Colonic mucosa (tissue), 4 donors: ENCODE results near the gene TNS3. TPM values are rescaled to one million over a fixed set of nuclear protein-coding genes. Genes with fewer than 3 reads are reported as not detected.

Experiments
- DNase-seq: peaks from one replicate; pipeline ENCODE4 v3.0.0-alpha.2; 2020
- H3K27ac ChIP-seq: fragments of 200-600 bp; one replicate; pipeline ENCODE4 v1.8.0; 2021
- H3K27me3 ChIP-seq: fragments of 200-600 bp; one replicate; pipeline ENCODE4 v1.8.0; 2021
- H3K36me3 ChIP-seq: fragments of 200-600 bp; one replicate; pipeline ENCODE4 v1.8.0; 2021
- H3K4me1 ChIP-seq: fragments of 200-600 bp; one replicate; pipeline ENCODE4 v1.8.0; 2021; ENCODE audit warnings: mild to moderate bottlenecking
- H3K4me3 ChIP-seq: fragments of 200-600 bp; one replicate; pipeline ENCODE4 v1.8.0; 2021
- H3K9ac ChIP-seq, 2 donors: one replicate each; pipeline ENCODE4 v1.7.0; 2013; ENCODE audit warnings: control low read depth in 2 of 2, low read depth in 2 of 2, low read length in 2 of 2
- H3K9me3 ChIP-seq: fragments of 200-600 bp; one replicate; pipeline ENCODE4 v1.8.0; 2021
- intact Hi-C: fragments of 100-400 bp; cut with DNase I; formaldehyde crosslinking; loops from one replicate; pipeline ENCODE4 v1.14.1; 2022
- total RNA-seq, 2 donors: library from RNA; stranded (reverse); fragmentation: NEBNext Ultra II Directional in 1 of 2; extraction: Animal tissue kit (Norgen Biotek cat#: 25700) in 1 of 2; gene quantifications; one replicate each; pipeline ENCODE4 v1.2.1, GENCODE V29; 2021
- TF ChIP-seq, protein P1 (sequence below): fragments of 200-600 bp; IDR thresholded peaks from one replicate; pipeline ENCODE4 v1.8.0; 2022; ENCODE audit warnings: antibody characterized with exemption, mild to moderate bottlenecking
- donor health status: healthy.
- donor health status: DM: no; HTN: no; CAD: no.
- donor health status: DM: no; HTN: no; CAD: no.

TNS3 gene
- total RNA-seq, 2 donors from 2014 or later, result 41.1 to 58.2 TPM

DNA sequence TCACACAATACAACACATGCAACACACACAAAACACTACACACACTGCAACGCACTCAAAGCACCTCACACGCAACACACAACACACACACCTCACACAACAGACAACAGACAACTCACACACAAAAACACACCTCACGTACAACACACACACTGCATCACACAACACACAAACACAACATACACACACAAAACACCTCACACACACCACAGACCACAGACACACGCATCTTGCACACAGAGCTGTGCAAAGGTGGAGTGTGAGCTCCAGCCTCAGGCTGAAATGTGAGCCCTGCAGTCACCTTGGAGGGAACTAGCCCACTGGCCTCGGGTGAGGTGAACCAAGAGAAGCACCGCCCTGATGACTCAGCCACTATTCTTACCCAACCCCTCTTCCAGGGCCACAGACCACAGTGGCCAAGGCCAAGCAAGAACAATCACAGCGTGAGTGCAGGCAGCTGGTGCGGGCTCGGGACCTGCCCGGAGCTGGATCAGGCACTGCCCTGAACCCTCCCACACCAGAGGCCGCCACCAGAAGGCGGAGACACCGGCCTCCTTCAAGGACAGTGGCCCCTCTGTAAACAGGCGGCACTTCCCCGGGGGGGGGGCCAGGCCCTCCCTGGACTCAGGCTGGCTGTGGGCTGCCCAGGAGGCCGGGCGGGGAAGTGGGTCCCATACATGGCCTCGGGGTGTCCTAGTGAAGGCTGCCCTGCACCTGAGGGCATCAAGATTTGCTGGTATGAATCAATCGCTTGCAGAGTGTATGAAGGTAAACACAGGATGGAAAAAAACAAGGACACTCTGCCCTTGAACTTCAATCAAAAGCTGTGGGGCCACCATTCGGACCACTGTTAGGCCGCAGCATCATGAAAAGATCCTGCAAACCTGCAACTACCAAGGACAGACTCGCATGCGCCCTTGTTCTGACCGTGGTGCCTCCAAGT is 106.7 kb downstream of the TNS3 start:
- no peak overlapping the region for H3K4me3 ChIP-seq

GRCh38 chr7:47474211-47474936 is 107.5 kb downstream of the TNS3 start:
- TF ChIP-seq, protein P1, sequence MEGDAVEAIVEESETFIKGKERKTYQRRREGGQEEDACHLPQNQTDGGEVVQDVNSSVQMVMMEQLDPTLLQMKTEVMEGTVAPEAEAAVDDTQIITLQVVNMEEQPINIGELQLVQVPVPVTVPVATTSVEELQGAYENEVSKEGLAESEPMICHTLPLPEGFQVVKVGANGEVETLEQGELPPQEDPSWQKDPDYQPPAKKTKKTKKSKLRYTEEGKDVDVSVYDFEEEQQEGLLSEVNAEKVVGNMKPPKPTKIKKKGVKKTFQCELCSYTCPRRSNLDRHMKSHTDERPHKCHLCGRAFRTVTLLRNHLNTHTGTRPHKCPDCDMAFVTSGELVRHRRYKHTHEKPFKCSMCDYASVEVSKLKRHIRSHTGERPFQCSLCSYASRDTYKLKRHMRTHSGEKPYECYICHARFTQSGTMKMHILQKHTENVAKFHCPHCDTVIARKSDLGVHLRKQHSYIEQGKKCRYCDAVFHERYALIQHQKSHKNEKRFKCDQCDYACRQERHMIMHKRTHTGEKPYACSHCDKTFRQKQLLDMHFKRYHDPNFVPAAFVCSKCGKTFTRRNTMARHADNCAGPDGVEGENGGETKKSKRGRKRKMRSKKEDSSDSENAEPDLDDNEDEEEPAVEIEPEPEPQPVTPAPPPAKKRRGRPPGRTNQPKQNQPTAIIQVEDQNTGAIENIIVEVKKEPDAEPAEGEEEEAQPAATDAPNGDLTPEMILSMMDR, result no peak
- H3K27me3 ChIP-seq, result no peaks in the 10 kb centered on the region
- no peaks in the 10 kb centered on the region for H3K36me3 ChIP-seq
- intact Hi-C loops, result no loop called here
- H3K27ac ChIP-seq, result peak overlapping the region; percentile 43
- DNase-seq, result no peak
- H3K9me3 ChIP-seq, result no peaks in the 10 kb centered on the region
- H3K4me1 ChIP-seq, result peaks cover 3% of the 10 kb centered on the region
- H3K4me3 ChIP-seq, result no peak overlapping the region
- H3K9ac ChIP-seq, result peak overlapping the region in 1 of 2 donors; percentile 76

More for the DNA sequence above, 106.7 kb downstream of the TNS3 start:
- TF ChIP-seq, protein P1, result no peak
- Histone ChIP-seq H3K4me1 (peaks cover 8% of the 10 kb centered on the region), H3K9me3 (no peaks in the 10 kb centered on the region), H3K36me3 (no peaks in the 10 kb centered on the region), H3K27me3 (no peaks in the 10 kb centered on the region), H3K27ac (peak overlapping the region; percentile 43), H3K9ac (peak overlapping the region in 1 of 2 donors; percentile 76)
- intact Hi-C loops, result no loop called here
- peak; percentile 93 for DNase-seq

- no peak for DNase-seq
- H3K27me3 ChIP-seq, result no peaks in the 10 kb centered on the region
- H3K36me3 ChIP-seq, result no peaks in the 10 kb centered on the region
- no peak overlapping the region for H3K9ac ChIP-seq
- intact Hi-C loops, result no loop called here
- H3K4me3 ChIP-seq, result no peak overlapping the region
- TF ChIP-seq, protein P1, result no peak
- no peaks in the 10 kb centered on the region for H3K9me3 ChIP-seq
- H3K27ac ChIP-seq, result no peak overlapping the region
- peaks cover 3% of the 10 kb centered on the region for H3K4me1 ChIP-seq
Observed at GRCh38 chr7:47473499-47474210, 108.3 kb downstream of the TNS3 start.

- no peaks in the 10 kb centered on the region for H3K36me3 ChIP-seq
- no peaks in the 10 kb centered on the region for H3K27me3 ChIP-seq
- no peak overlapping the region for H3K4me3 ChIP-seq
- DNase-seq, result no peak
- TF ChIP-seq, protein P1, result no peak
- H3K4me1 ChIP-seq, result peaks cover 3% of the 10 kb centered on the region
- no peaks in the 10 kb centered on the region for H3K9me3 ChIP-seq
- H3K27ac ChIP-seq, result no peak overlapping the region
- no peak overlapping the region for H3K9ac ChIP-seq
- intact Hi-C loops, result no loop called here
Observed at GRCh38 chr7:47472444-47473157, 109.3 kb downstream of the TNS3 start.
